Measurements from ENCODE around the gene HMGXB3.

- TF ChIP-seq POLR2A (IDR thresholded peaks at IDR 0.05) (no peak), POLR2AphosphoS5 (IDR thresholded peaks at IDR 0.05) (no peak), CTCF (IDR thresholded peaks at IDR 0.05) (no peak)
These were observed 5.8 kb downstream of the HMGXB3 start for GRCh38 chr5:150006318-150006717.

Measured in sigmoid colon (tissue), 4 donors.